Smooth muscle cell (in vitro differentiated cells): ENCODE measurements around the gene PPA1. TPM values are rescaled to one million over a fixed set of nuclear protein-coding genes. Genes with fewer than 3 reads are reported as not detected.
"Not testable (repeated sequence)": the region's sequence is repeated elsewhere in the genome, so short reads cannot be mapped to it uniquely, and the experiment has no call there.

Source experiments
- DNase-seq: peaks from one replicate; lab custom pipeline; 2025; ENCODE audit not compliant: unreplicated experiment; lab: John Stamatoyannopoulos, UW
- H2AFZ ChIP-seq: fragments of 200-600 bp; sonication (generic); 2 replicates; pipeline ENCODE4 v1.6.0; 2016; ENCODE audit warnings: antibody characterized with exemption, low read depth, mild to moderate bottlenecking
- H3F3A ChIP-seq: fragments of 200-600 bp; sonication (generic); 2 replicates; pipeline ENCODE4 v1.6.0; 2017; ENCODE audit warnings: antibody characterized with exemption, low read depth
- H3K27ac ChIP-seq: fragments of 200-600 bp; sonication (generic); 2 replicates; pipeline ENCODE4 v1.5.1; 2016; ENCODE audit warnings: low read depth, mild to moderate bottlenecking
- H3K27me3 ChIP-seq: fragments of 200-600 bp; sonication (generic); 2 replicates; pipeline ENCODE4 v1.6.1; 2016; ENCODE audit warnings: low read depth, mild to moderate bottlenecking
- H3K36me3 ChIP-seq: fragments of 200-600 bp; sonication (generic); 2 replicates; pipeline ENCODE4 v1.5.1; 2016; ENCODE audit warnings: low read depth
- H3K4me1 ChIP-seq: fragments of 200-600 bp; sonication (generic); 2 replicates; pipeline ENCODE4 v1.5.1; 2016; ENCODE audit warnings: low read depth
- H3K4me2 ChIP-seq: fragments of 200-600 bp; sonication (generic); 2 replicates; pipeline ENCODE4 v1.6.0; 2016; ENCODE audit warnings: mild to moderate bottlenecking
- H3K4me3 ChIP-seq: fragments of 200-600 bp; sonication (generic); 2 replicates; pipeline ENCODE4 v1.5.1; 2016; ENCODE audit warnings: mild to moderate bottlenecking
- H3K79me2 ChIP-seq: fragments of 200-600 bp; sonication (generic); 2 replicates; pipeline ENCODE4 v1.6.0; 2016; ENCODE audit warnings: low read depth, mild to moderate bottlenecking
- H3K9ac ChIP-seq: fragments of 200-600 bp; sonication (generic); 2 replicates; pipeline ENCODE4 v1.6.0; 2016; ENCODE audit warnings: low read depth
- H3K9me3 ChIP-seq: fragments of 200-600 bp; sonication (generic); replicated peaks from 2 replicates; pipeline ENCODE4 v1.5.1; 2016; ENCODE audit warnings: low read depth
- H4K20me1 ChIP-seq: fragments of 200-600 bp; sonication (generic); 2 replicates; pipeline ENCODE4 v1.6.0; 2016; ENCODE audit warnings: low read depth
- WGBS: methylation state at CpG from one replicate; pipeline ENCODE4 v1.1.7; 2016; ENCODE audit warnings: low lambda C conversion rate; 5-methylcytosine and 5-hydroxymethylcytosine counted together
- polyA plus RNA-seq: library from polyadenylated mRNA; unstranded; fragments of >200 nt; fragmentation: Nextera tagmentation; extraction: Ambion mirVana; gene quantifications from 2 replicates; pipeline ENCODE4 v1.2.1, GENCODE V29; 2016
- small RNA-seq: library from RNA; depleted of rRNA; stranded (forward); fragments of <200 nt; gene quantifications from one replicate; pipeline ENCODE3, GENCODE V24; 2014
- total RNA-seq: library from RNA; depleted of rRNA; stranded (reverse); fragments of >200 nt; gene quantifications from 2 replicates; pipeline ENCODE4 v1.2.3, GENCODE V29; 2014
- TF ChIP-seq, protein P1 (sequence below): fragments of 200-600 bp; sonication (generic); IDR thresholded peaks from 2 replicates; pipeline ENCODE4 v1.5.1; 2017; ENCODE audit warnings: borderline replicate concordance, mild to moderate bottlenecking, antibody characterized with exemption; ENCODE audit not compliant: insufficient read depth, poor library complexity, severe bottlenecking

The PPA1 gene
- total and polyA plus RNA-seq, 2 experiments from 2014 or later = 38.1 to 58.4 TPM

DNA sequence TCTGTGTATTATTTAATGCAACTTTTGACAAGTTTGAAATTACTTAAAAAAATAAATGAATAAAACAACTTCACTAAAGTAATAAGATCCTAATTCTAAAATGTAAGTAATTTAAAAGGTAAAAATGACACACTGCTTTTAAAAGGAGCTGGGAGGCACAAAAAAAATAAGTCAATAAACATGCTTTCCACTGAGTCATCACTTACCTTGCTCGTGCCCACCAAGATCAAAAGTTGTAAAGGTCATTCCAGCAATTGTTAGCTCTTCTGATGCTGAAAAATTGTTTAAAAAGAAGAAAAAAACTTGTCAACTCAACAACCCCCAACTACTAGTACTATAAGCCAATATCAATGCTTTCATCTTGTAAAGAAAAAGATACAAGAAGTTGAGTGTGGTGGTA lies 72.4 kb downstream of the PPA1 start:
- peaks cover 22% of the 10 kb centered on the region for H3K36me3 ChIP-seq
- no peak for DNase-seq
- no peak overlapping the region for H3K4me2 ChIP-seq
- WGBS = 81% methylated on average over 1 of the region's 1 CpG
- H3K4me3 ChIP-seq = no peak overlapping the region
- H4K20me1 ChIP-seq = peaks cover 100% of the 10 kb centered on the region
- peaks cover 14% of the 10 kb centered on the region for H3F3A ChIP-seq
- H3K9ac ChIP-seq = no peak overlapping the region
- peaks cover 84% of the 10 kb centered on the region for H3K79me2 ChIP-seq
- TF ChIP-seq, protein P1, sequence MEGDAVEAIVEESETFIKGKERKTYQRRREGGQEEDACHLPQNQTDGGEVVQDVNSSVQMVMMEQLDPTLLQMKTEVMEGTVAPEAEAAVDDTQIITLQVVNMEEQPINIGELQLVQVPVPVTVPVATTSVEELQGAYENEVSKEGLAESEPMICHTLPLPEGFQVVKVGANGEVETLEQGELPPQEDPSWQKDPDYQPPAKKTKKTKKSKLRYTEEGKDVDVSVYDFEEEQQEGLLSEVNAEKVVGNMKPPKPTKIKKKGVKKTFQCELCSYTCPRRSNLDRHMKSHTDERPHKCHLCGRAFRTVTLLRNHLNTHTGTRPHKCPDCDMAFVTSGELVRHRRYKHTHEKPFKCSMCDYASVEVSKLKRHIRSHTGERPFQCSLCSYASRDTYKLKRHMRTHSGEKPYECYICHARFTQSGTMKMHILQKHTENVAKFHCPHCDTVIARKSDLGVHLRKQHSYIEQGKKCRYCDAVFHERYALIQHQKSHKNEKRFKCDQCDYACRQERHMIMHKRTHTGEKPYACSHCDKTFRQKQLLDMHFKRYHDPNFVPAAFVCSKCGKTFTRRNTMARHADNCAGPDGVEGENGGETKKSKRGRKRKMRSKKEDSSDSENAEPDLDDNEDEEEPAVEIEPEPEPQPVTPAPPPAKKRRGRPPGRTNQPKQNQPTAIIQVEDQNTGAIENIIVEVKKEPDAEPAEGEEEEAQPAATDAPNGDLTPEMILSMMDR = no peak
- H3K27ac ChIP-seq = no peak overlapping the region
- H2AFZ ChIP-seq = no peak overlapping the region
- H3K9me3 ChIP-seq = no peaks in the 10 kb centered on the region
- H3K27me3 ChIP-seq = no peaks in the 10 kb centered on the region
- no peaks in the 10 kb centered on the region for H3K4me1 ChIP-seq

DNA sequence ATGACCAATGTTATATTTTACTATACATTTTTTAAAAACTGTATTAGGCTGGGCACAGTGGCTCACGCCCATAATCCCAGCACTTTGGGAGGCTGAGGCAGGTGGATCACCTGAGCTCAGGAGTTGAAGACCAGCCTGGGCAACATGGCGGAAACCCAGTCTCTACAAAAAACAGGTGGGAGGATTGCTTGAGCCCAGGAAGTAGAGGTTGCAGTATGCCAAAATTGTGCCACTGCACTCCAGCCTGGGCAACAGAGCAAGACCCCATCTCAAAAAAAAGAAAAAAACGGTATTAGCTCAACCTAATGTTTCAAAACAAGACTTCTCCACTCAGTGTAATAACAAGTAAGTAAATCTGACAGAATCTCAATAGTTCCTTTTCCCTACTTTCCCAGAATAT lies 73.9 kb downstream of the PPA1 start:
- H3K27me3 ChIP-seq, H3K4me3 ChIP-seq, H3K4me1 ChIP-seq, H3K4me2 ChIP-seq, H2AFZ ChIP-seq, H3K27ac ChIP-seq, DNase-seq, H3K9me3 ChIP-seq, H3K9ac ChIP-seq: not testable (repeated sequence)
- WGBS = 70% methylated on average over 3 of the region's 3 CpGs
- Histone ChIP-seq H3K36me3 (peaks cover 34% of the 10 kb centered on the region), H4K20me1 (peaks cover 100% of the 10 kb centered on the region), H3K79me2 (peaks cover 74% of the 10 kb centered on the region), H3F3A (peaks cover 13% of the 10 kb centered on the region)

DNA sequence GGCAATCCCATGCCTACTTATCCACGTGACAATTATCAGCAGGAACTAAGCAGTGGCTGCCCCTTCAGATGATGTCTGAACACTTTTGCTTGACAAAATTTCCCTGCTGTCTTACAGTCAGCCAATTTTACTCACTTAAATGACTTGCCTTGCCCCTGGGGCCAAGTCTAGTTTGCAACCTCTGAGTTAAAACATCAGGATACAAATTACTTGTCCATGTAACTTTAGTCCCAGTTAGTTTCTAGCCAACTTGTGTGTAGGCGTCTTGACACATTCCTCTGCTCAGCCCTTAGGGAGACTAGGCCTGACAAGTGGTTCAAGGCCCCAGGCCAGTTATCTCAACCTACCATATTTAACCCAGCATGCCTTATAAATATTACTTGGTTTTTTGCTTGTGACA lies 75.1 kb downstream of the PPA1 start:
- 73% methylated on average over 2 of the region's 2 CpGs for WGBS
- Histone ChIP-seq H4K20me1 (peaks cover 100% of the 10 kb centered on the region), H3K27ac (no peak overlapping the region), H3K4me2 (no peak overlapping the region), H3K4me1 (no peaks in the 10 kb centered on the region), H3F3A (peaks cover 15% of the 10 kb centered on the region), H2AFZ (no peak overlapping the region), H3K36me3 (peaks cover 44% of the 10 kb centered on the region), H3K9ac (no peak overlapping the region), H3K27me3 (no peaks in the 10 kb centered on the region), H3K4me3 (no peak overlapping the region), H3K9me3 (no peaks in the 10 kb centered on the region), H3K79me2 (peaks cover 68% of the 10 kb centered on the region)
- TF ChIP-seq, protein P1 = no peak
- DNase-seq = no peak

DNA sequence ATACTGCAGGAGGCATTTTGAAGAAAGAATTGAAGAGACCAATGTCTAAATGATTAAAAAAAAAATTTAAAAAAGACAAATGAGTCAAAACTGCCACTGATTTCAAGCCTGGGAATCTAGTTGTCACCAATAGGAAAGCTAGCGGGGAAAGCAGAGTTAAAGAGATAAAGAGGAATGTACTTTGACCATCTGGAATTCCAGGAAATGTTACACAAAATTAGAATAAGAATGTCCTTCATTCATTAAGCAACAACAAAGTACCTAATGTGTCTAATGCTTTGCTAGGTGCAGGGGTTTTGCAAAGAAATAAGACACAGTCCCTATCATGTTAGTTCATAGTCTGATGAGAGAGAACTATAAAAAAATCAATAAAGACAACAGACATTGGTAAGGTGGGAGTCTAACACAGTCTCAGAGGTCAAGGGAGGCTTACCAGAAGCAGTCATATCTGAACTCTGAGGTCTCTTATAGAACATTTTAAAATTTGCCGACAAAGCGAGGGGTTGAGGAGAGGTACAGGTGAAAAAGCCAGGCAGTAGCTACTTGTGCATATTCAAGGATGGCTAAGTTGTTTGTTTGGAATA lies 77.9 kb downstream of the PPA1 start:
- H3K4me3 ChIP-seq = no peak overlapping the region
- no peaks in the 10 kb centered on the region for H3K27me3 ChIP-seq
- H3K27ac ChIP-seq = no peak overlapping the region
- no peak overlapping the region for H3K9ac ChIP-seq
- H3K9me3 ChIP-seq = no peaks in the 10 kb centered on the region
- no peak overlapping the region for H3K4me2 ChIP-seq
- H3K79me2 ChIP-seq = peaks cover 50% of the 10 kb centered on the region
- H3K4me1 ChIP-seq = no peaks in the 10 kb centered on the region
- H2AFZ ChIP-seq = no peak overlapping the region
- DNase-seq = no peak
- H4K20me1 ChIP-seq = peaks cover 100% of the 10 kb centered on the region
- peaks cover 45% of the 10 kb centered on the region for H3K36me3 ChIP-seq
- TF ChIP-seq, protein P1 = no peak
- WGBS = 75% methylated on average over 3 of the region's 3 CpGs
- H3F3A ChIP-seq = peaks cover 26% of the 10 kb centered on the region

Small RNAs within 50 kb of the gene (small RNA-seq; reads per million reads assigned to genes)
- gene RPS25P9 = not detected

Other genes with a start within 250 kb of the PPA1 start
- gene MACROH2A2, start 180.6 kb downstream of the PPA1 start, total RNA-seq = 13.0 and 13.4 TPM in 2 replicates
- gene MACROH2A2, start 180.6 kb downstream of the PPA1 start, polyA plus RNA-seq = 14.0 and 20.4 TPM in 2 replicates
- 2.1 and 2.2 TPM in 2 replicates for gene AIFM2, start 100.6 kb downstream of the PPA1 start, total RNA-seq
- gene AIFM2, start 100.6 kb downstream of the PPA1 start, polyA plus RNA-seq = 3.6 and 4.4 TPM in 2 replicates
- gene TYSND1, start 86.7 kb downstream of the PPA1 start, total RNA-seq = 2.4 and 4.9 TPM in 2 replicates
- 4.5 and 10.0 TPM in 2 replicates for gene TYSND1, start 86.7 kb downstream of the PPA1 start, polyA plus RNA-seq
- 178 and 180 TPM in 2 replicates for gene SAR1A, start 62.9 kb downstream of the PPA1 start, total RNA-seq
- 133 and 140 TPM in 2 replicates for gene SAR1A, start 62.9 kb downstream of the PPA1 start, polyA plus RNA-seq
- gene NPFFR1, start 50.6 kb upstream of the PPA1 start, total RNA-seq = under 0.01 TPM in 1 of 2 replicates, not detected in the other
- gene NPFFR1, start 50.6 kb upstream of the PPA1 start, polyA plus RNA-seq = not detected in 2 replicates
- 2.7 and 14.3 TPM in 2 replicates for gene LRRC20, start 149.2 kb upstream of the PPA1 start, total RNA-seq
- gene LRRC20, start 149.2 kb upstream of the PPA1 start, polyA plus RNA-seq = 4.7 and 6.7 TPM in 2 replicates
- gene EIF4EBP2, start 170.7 kb upstream of the PPA1 start, total RNA-seq = 43.9 and 51.4 TPM in 2 replicates
- 23.5 and 35.9 TPM in 2 replicates for gene EIF4EBP2, start 170.7 kb upstream of the PPA1 start, polyA plus RNA-seq
- gene NODAL, start 208.3 kb upstream of the PPA1 start, total RNA-seq = not detected in 2 replicates
- 0.63 and 0.81 TPM in 2 replicates for gene NODAL, start 208.3 kb upstream of the PPA1 start, polyA plus RNA-seq
- gene PALD1, start 245.3 kb upstream of the PPA1 start, total RNA-seq = 1.4 and 1.5 TPM in 2 replicates
- gene PALD1, start 245.3 kb upstream of the PPA1 start, polyA plus RNA-seq = 0.73 and 2.2 TPM in 2 replicates